Measurements from ENCODE around the gene PCYT2.

- TF ChIP-seq CTCF (conservative IDR thresholded peaks at IDR 0.05; ENCODE audit: low read depth, low read length) (no peak), EZH2 (IDR thresholded peaks at IDR 0.05; ENCODE audit: borderline replicate concordance, low read depth, low read length, poor library complexity, severe bottlenecking) (no peak)
Measured at GRCh38 chr17:81901167-81902022, 9.8 kb downstream of the PCYT2 start.
